ENCODE data around the gene PPFIBP2. TPM values are rescaled to one million over a fixed set of nuclear protein-coding genes. Genes with fewer than 3 reads are reported as not detected.
A peak's percentile ranks its signal among the peaks of the same experiment; 100 is the strongest.

PPFIBP2 gene
- total and polyA plus RNA-seq, 11 donors = 10.5 to 31.1 (median 20.8) TPM

- Histone ChIP-seq H3K27me3 (peaks cover 0 to 13% (median 0%) of the 10 kb centered on the region in 9 donors), H3K4me1 (peaks cover 7 to 74% (median 45%) of the 10 kb centered on the region in 12 donors), H3K36me3 (no peaks in the 10 kb centered on the region), H3K4me3 (peak overlapping the region in 6 of 12 donors; percentile 47 to 66 (median 54)), H3K27ac (peak overlapping the region; percentile 68 to 91 (median 80)), H3K9me3 (no peaks in the 10 kb centered on the region)
- TF ChIP-seq CTCF (IDR thresholded peaks at IDR 0.05) = no peak
- no peak for TF ChIP-seq POLR2A (IDR thresholded peaks at IDR 0.05)
- 44 to 60% (median 56%) methylated on average over 9 to 11 of the region's 11 CpGs for WGBS, 4 donors
- intact Hi-C loops (cut with DNase I) = loop anchor here in 5 of 10 donors (2.0 to 10.0 kb wide), 5 partner anchors 61 to 119 kb away; partner anchors contain the start of gene PPFIBP2 (in 3 of the 5)
- ATAC-seq = peak; percentile 28 to 70 (median 46)
- peak in 2 of 5 donors; percentile 24 to 40 for DNase-seq
Measured at GRCh38 chr11:7575841-7576725, 62.3 kb downstream of the PPFIBP2 start.

GRCh38 chr11:7576726-7577290 is 63.0 kb downstream of the PPFIBP2 start:
- no peak for TF ChIP-seq CTCF (IDR thresholded peaks at IDR 0.05)
- TF ChIP-seq POLR2A (IDR thresholded peaks at IDR 0.05) = no peak
- intact Hi-C loops (cut with DNase I) = loop anchor here in 5 of 10 donors (2.0 to 10.0 kb wide), 5 partner anchors 60 to 118 kb away; partner anchors contain the start of gene PPFIBP2 (in 3 of the 5)
- Histone ChIP-seq H3K36me3 (no peaks in the 10 kb centered on the region), H3K4me1 (peaks cover 7 to 77% (median 47%) of the 10 kb centered on the region in 12 donors), H3K27ac (peak overlapping the region; percentile 68 to 91 (median 80)), H3K9me3 (no peaks in the 10 kb centered on the region), H3K27me3 (peaks cover 0 to 16% (median 0%) of the 10 kb centered on the region in 9 donors), H3K4me3 (peak overlapping the region in 11 of 12 donors; percentile 24 to 66 (median 47))
- DNase-seq = peak; percentile 62 to 72 (median 69)
- peak; percentile 17 to 61 (median 38) for ATAC-seq
- whole genome bisulfite sequencing, 4 donors = 21 to 35% (median 29%) methylated on average over 11 to 13 of the region's 13 CpGs

DNA sequence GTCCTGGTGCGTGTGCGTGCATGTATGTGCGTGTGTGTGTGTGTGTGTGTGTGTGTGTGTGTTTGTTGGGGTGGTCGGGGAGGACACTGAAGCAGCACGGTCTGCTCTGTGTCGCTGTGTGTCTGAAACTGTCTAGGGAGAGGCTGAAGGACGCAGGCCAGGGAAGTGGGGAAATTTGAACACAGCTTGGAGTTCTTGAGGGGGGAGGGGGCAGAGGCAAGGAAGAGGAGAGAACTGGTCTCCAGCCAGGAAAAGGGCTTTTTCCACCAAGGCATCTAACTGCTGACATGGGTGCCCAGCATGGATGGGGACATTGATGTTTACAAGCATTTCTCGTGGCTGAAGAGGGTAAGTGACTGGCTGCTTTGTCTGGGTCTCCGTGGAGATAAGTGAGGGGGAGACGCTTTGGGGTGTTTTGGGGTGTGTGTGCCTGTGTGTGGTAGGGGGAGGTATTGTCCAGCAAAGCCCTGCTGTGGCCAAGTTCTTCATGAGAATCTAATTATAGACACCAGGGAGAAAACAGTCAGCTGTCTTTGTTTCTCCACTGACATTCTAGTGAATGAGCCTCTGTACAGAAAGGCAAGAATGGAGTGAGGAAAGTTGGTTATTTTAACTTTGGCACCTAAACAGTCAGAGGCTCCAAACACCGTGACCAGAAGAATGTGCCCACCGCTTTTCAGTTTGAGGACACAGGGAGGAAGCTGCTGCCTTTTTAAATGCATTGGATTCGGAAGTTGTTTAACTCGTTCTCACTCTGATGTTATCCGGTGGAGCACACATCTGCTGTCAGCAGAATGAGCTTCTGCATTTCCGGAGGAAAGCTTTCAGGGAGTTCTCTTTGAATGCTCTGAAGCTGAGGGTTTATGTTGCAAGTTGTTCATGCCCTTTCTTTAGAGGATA is 63.7 kb downstream of the PPFIBP2 start:
- TF ChIP-seq CTCF (IDR thresholded peaks at IDR 0.05) (no peak), POLR2A (IDR thresholded peaks at IDR 0.05) (peak in 1 of 2 donors; percentile 11)
- intact Hi-C loops (cut with DNase I) = loop anchor here in 5 of 10 donors (2.0 to 10.0 kb wide), 5 partner anchors 60 to 117 kb away; partner anchors contain the start of gene PPFIBP2 (in 3 of the 5)
- H3K27ac ChIP-seq = peak overlapping the region; percentile 68 to 91 (median 80)
- H3K36me3 ChIP-seq = no peaks in the 10 kb centered on the region
- ATAC-seq (peak; percentile 53 to 75 (median 58)), DNase-seq (peak in 4 of 5 donors; percentile 44 to 64 (median 57))
- H3K4me3 ChIP-seq = peak overlapping the region; percentile 3 to 66 (median 47)
- WGBS, 4 donors = 5 to 18% (median 10%) methylated on average over 16 of the region's 16 CpGs
- H3K4me1 ChIP-seq = peaks cover 7 to 77% (median 45%) of the 10 kb centered on the region in 12 donors
- H3K9me3 ChIP-seq = no peaks in the 10 kb centered on the region
- H3K27me3 ChIP-seq = peaks cover 0 to 16% (median 0%) of the 10 kb centered on the region in 9 donors
